Right lobe of liver (tissue), 6 donors: ENCODE results near the gene INSYN1. TPM values are rescaled to one million over a fixed set of nuclear protein-coding genes. Genes with fewer than 3 reads are reported as not detected.

Source experiments
- ATAC-seq, 4 donors: fragments of 200-7000 bp; cut with Tn5 transposase; one replicate each; pipeline ENCODE4 v1.9.1; 2020; ENCODE audit warnings: mild to moderate bottlenecking in 4 of 4, moderate library complexity in 4 of 4
- DNase-seq, 3 donors: peaks; one replicate each; pipeline ENCODE4 v3.0.0-alpha.2; 2020
- H3K27ac ChIP-seq, 3 donors: fragments of 200-600 bp; one replicate each; pipeline ENCODE4 v1.8.0; 2022
- H3K27me3 ChIP-seq, 2 donors: fragments of 200-600 bp; one replicate each; pipeline ENCODE4 v1.8.0; 2022
- H3K36me3 ChIP-seq, 4 donors: fragments of 200-600 bp; sonication (generic) in 1 of 4; one replicate each; pipeline versions ENCODE4 v1.5.1 to v1.8.0; 2017 to 2022; ENCODE audit warnings: control low read depth in 1 of 4
- H3K4me1 ChIP-seq, 4 donors: fragments of 200-600 bp; sonication (generic) in 1 of 4; one replicate each; pipeline versions ENCODE4 v1.5.1 to v1.8.0; 2017 to 2022; ENCODE audit warnings: control low read depth in 1 of 4
- H3K4me3 ChIP-seq, 3 donors: fragments of 200-600 bp; one replicate each; pipeline ENCODE4 v1.8.0; 2022
- H3K9me3 ChIP-seq, 4 donors: fragments of 200-600 bp; sonication (generic) in 1 of 4; one replicate each; pipeline versions ENCODE4 v1.5.1 to v1.8.0; 2017 to 2022; ENCODE audit warnings: control low read depth in 1 of 4
- POLR2A ChIP-seq: fragments of 450-650 bp; IDR thresholded peaks from one replicate; pipeline ENCODE4 v1.6.1; 2017; ENCODE audit warnings: antibody characterized with exemption, mild to moderate bottlenecking
- WGBS: methylation state at CpG from one replicate; pipeline ENCODE4 v1.1.6; 2018; ENCODE audit warnings: low coverage, low lambda C conversion rate; ENCODE audit not compliant: insufficient coverage; ENCODE audit errors: missing lambda C conversion rate; 5-methylcytosine and 5-hydroxymethylcytosine counted together
- intact Hi-C, 2 donors: fragments of 100-400 bp; cut with DNase I; formaldehyde crosslinking; loops; one replicate each; pipeline versions ENCODE4 v1.11.2 to v1.14.1; 2022
- total RNA-seq, 6 experiments: library from RNA; depleted of rRNA in 2 of 6; stranded (reverse); fragments of >200 nt in 2 of 6; fragmentation: NEBNext Ultra II Directional in 3 of 6; extraction: Animal tissue kit (Norgen Biotek cat#: 25700) in 3 of 6; gene quantifications; one replicate each; pipeline versions ENCODE4 v1.1.0 to v1.2.4, GENCODE V29; 2016 to 2023
- TF ChIP-seq, protein P1 (sequence below), 4 donors: fragments of 200-600 bp in 3 of 4; fragments of 450-650 bp in 1 of 4; IDR thresholded peaks; one replicate each; pipeline versions ENCODE4 v1.5.1 to v1.8.0; 2016 to 2022; ENCODE audit warnings: antibody characterized with exemption in 4 of 4, mild to moderate bottlenecking in 2 of 4
- donor health status: DM: no; HTN: yes; CAD: no.
- donor health status: DM: no; HTN: no; CAD: no.
- donor health status: DM: no; HTN: no; CAD: no.
- donor health status: DM: no; HTN: yes; CAD: no.
- donor health status: DM: no; HTN: yes; CAD: no.

Gene INSYN1
- total RNA-seq, 6 experiments from 2014 or later: 0.25 to 0.68 (median 0.32) TPM

GRCh38 chr15:73710321-73710720 lies 42.8 kb downstream of the INSYN1 start:
- H3K4me1 ChIP-seq: no peaks in the 10 kb centered on the region
- no peak overlapping the region for H3K27ac ChIP-seq
- H3K27me3 ChIP-seq: no peaks in the 10 kb centered on the region
- no peaks in the 10 kb centered on the region for H3K9me3 ChIP-seq
- no peak overlapping the region for H3K4me3 ChIP-seq
- no peak for TF ChIP-seq POLR2A
- TF ChIP-seq, protein P1, sequence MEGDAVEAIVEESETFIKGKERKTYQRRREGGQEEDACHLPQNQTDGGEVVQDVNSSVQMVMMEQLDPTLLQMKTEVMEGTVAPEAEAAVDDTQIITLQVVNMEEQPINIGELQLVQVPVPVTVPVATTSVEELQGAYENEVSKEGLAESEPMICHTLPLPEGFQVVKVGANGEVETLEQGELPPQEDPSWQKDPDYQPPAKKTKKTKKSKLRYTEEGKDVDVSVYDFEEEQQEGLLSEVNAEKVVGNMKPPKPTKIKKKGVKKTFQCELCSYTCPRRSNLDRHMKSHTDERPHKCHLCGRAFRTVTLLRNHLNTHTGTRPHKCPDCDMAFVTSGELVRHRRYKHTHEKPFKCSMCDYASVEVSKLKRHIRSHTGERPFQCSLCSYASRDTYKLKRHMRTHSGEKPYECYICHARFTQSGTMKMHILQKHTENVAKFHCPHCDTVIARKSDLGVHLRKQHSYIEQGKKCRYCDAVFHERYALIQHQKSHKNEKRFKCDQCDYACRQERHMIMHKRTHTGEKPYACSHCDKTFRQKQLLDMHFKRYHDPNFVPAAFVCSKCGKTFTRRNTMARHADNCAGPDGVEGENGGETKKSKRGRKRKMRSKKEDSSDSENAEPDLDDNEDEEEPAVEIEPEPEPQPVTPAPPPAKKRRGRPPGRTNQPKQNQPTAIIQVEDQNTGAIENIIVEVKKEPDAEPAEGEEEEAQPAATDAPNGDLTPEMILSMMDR (IDR thresholded peaks at IDR 0.05): no peak
- peaks cover 0 to 16% (median 6%) of the 10 kb centered on the region in 4 donors for H3K36me3 ChIP-seq
- ATAC-seq (no peak), DNase-seq (no peak)
- intact Hi-C loops: no loop called here
- 100% methylated on average over 2 of the region's 5 CpGs for WGBS

DNA sequence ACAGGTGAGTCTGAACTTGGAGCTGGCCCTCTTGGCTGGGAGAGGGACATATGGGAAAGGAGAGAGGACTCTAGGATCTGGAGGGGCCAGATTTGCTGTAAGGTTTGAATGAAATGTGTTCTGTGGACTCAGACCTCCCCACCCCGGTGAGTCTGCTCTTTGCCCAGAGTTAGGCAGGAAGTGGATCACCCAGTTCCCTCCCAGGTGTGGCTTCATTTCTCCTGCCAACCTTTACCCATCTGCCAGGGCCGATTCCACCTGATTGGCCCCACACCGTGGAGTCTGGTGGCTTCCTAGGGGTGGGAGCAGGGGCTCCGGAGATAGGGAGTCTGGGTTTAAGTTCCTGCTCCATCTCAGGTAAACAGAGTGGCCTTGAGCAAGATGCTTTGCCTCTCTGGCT lies 43.5 kb downstream of the INSYN1 start:
- WGBS: 100% methylated on average over 1 of the region's 4 CpGs
- H3K27ac ChIP-seq: no peak overlapping the region
- ATAC-seq (no peak), DNase-seq (no peak)
- no peaks in the 10 kb centered on the region for H3K4me1 ChIP-seq
- no peak for TF ChIP-seq POLR2A
- TF ChIP-seq, protein P1 (IDR thresholded peaks at IDR 0.05): no peak
- H3K9me3 ChIP-seq: no peaks in the 10 kb centered on the region
- H3K4me3 ChIP-seq: no peak overlapping the region
- intact Hi-C loops: no loop called here
- H3K36me3 ChIP-seq: peaks cover 0 to 16% (median 6%) of the 10 kb centered on the region in 4 donors
- H3K27me3 ChIP-seq: no peaks in the 10 kb centered on the region

DNA sequence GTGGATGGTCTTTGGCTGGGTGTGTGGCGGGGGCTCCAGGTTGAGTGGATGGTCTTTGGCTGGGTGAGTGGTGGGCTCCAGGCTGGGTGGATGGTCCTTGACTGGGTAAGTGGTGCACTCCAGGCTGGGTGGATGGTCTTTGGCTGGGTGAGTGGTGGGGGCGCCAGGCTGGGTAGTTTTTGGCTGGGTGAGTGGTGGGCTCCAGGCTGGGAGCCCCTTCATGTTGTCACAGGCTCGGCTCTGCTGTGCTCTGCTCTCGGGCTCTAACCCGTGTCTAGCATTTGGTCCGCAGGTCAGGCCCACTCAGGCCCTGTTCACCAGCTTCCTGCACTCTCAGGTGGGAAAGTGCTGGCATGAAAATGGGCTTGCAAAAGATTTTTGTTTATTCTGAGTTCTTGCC lies 43.9 kb downstream of the INSYN1 start:
- no peak for DNase-seq

GRCh38 chr15:73708691-73709090 lies 44.5 kb downstream of the INSYN1 start:
- intact Hi-C loops: no loop called here
- H3K36me3 ChIP-seq: peaks cover 0 to 15% (median 5%) of the 10 kb centered on the region in 4 donors
- WGBS: 87% methylated on average over 2 of the region's 6 CpGs

More for the DNA sequence above, 43.9 kb downstream of the INSYN1 start:
- intact Hi-C loops: no loop called here
- H3K4me1 ChIP-seq: no peaks in the 10 kb centered on the region
- peaks cover 0 to 16% (median 6%) of the 10 kb centered on the region in 4 donors for H3K36me3 ChIP-seq
- H3K27me3 ChIP-seq: no peaks in the 10 kb centered on the region
- ATAC-seq: no peak
- H3K9me3 ChIP-seq: no peaks in the 10 kb centered on the region
- no peak overlapping the region for H3K27ac ChIP-seq
- WGBS: 60% methylated on average over 1 of the region's 6 CpGs
- no peak overlapping the region for H3K4me3 ChIP-seq
- TF ChIP-seq, protein P1 (IDR thresholded peaks at IDR 0.05): no peak
- TF ChIP-seq POLR2A: no peak

More at GRCh38 chr15:73708691-73709090, 44.5 kb downstream of the INSYN1 start:
- Histone ChIP-seq H3K27ac (no peak overlapping the region), H3K9me3 (no peaks in the 10 kb centered on the region), H3K27me3 (no peaks in the 10 kb centered on the region), H3K4me1 (no peaks in the 10 kb centered on the region), H3K4me3 (no peak overlapping the region)
- DNase-seq: no peak
- ATAC-seq: no peak
- TF ChIP-seq POLR2A: no peak
- TF ChIP-seq, protein P1 (IDR thresholded peaks at IDR 0.05): no peak
